ENCODE results near the gene RABGAP1.

RABGAP1 gene

GRCh38 chr9:122946461-122947005 is 5.7 kb downstream of the RABGAP1 start:
- DNase-seq = no peak

- no peak for DNase-seq
These were observed 7.5 kb downstream of the RABGAP1 start for GRCh38 chr9:122948313-122948712.

DNA sequence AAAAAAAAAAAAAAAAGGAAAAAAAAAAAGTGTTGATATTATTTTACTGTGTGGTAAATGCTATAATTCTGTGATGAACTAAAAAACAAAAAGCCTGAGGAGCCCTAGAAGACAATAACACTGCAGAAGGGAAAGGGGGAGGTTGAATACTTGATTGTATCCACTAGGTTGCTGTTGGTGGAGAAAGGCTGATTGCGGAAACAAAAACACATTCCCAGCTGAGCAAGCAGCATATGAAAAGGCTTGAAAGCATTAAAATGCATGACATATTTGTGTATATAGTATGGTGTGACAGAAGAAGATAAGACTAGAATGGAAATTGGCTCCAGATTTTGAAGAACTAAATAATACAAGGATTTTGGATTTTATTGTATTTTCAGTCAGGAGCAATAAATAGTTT is 8.9 kb downstream of the RABGAP1 start:
- DNase-seq = no peak

GRCh38 chr9:122950263-122950662 is 9.4 kb downstream of the RABGAP1 start:
- DNase-seq = no peak

DNA sequence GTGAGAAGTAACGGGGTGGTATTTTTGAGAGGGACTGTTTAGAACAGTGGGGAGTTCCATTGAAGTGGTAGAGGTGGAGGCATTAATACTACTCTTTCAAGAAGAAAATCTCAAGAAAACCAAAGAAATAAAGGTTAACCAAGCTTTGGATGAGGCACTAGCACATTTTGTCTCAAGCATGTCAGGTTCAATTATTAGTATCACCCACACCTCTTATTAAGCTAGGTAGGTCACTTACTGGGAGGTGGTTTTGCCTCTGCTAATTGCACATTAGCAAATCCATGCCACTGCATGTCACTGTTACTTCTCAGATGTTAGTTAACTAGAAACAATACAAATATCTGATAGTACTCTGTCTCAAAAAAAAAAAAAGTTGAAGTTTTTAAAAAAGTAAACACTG is 10.2 kb downstream of the RABGAP1 start:
- no peak for DNase-seq

GRCh38 chr9:122954253-122954691 is 13.5 kb downstream of the RABGAP1 start:
- no peak for DNase-seq

DNA sequence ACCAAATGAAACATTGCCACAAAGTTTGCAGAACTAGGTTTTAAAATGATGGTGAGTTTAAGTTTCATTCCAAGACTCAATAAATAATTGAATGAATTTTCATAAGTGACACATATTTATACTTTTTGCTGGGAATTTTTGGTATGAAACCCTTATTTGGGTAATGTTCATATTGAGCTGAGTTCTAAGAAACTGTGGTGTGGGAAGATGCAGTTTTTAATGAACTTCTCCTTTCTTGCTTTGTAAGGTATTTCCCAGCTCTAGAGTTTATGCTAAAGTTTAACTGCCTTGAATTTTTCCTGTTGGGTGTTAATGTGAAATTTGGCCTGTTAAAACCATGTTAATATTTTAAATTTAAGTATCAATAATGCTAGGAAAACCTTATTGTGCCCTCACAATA is 15.1 kb downstream of the RABGAP1 start:
- no peak for DNase-seq

DNA sequence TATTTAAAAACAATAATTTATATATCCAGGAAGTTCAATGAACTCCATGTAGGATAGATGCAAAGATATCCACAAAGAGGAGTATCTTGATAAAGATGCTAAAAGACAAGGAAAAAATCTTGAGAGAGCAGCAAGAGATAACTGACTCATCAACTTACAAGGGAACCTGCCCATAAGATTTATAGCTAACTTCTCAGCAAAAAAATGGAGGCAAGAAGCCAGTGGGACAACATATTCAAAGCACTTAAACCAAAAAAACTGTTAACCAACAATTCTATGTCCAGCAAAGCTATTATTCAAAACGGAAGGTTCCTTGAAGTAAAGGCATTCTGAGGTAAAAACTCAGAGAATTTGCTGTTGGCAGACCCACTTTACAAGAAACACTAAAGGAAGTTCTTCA is 20.3 kb downstream of the RABGAP1 start:
- DNase-seq = no peak

DNA sequence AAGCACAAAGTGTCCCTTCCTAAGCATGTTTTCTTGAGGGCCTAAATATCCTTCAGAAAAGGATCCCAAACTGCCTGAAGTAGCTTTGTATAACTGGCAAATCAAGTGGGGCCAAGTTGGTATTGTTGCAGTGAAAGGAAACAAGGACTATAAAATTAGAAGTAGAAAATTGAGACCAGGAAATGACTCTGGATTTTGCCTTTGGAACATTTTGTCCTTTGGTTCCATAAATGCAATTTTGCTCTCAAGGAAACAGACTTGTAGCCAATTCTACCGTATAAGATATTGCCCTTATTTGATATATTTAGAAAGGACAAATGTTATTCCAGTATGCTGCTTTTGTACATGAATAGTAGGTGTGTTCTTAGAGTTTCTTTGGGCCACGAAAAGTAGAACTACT is 34.4 kb downstream of the RABGAP1 start:
- no peak for DNase-seq

DNA sequence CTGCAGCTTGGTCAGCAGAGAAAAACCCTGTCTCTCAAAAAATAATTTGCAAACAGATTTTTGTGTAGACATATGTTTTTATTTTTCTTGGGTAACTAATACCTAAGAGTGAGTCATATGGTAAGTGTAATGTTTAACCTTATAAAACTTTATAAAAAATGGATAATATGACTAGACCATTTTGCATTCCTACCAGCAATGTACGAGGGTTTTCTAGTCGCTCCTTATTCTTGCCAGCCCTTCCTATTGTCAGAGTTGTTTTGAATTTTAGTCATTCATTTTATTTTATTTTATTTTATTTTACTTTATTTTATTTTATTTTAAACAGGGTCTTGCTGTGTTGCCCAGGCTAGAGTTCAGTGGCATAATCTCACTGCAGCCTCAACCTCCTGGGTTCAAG is 37.8 kb downstream of the RABGAP1 start:
- DNase-seq = no peak

- DNase-seq = no peak
These were observed 45.2 kb downstream of the RABGAP1 start for GRCh38 chr9:122986010-122986409.

- DNase-seq = no peak
These were observed 47.3 kb downstream of the RABGAP1 start for GRCh38 chr9:122988141-122988540.

DNA sequence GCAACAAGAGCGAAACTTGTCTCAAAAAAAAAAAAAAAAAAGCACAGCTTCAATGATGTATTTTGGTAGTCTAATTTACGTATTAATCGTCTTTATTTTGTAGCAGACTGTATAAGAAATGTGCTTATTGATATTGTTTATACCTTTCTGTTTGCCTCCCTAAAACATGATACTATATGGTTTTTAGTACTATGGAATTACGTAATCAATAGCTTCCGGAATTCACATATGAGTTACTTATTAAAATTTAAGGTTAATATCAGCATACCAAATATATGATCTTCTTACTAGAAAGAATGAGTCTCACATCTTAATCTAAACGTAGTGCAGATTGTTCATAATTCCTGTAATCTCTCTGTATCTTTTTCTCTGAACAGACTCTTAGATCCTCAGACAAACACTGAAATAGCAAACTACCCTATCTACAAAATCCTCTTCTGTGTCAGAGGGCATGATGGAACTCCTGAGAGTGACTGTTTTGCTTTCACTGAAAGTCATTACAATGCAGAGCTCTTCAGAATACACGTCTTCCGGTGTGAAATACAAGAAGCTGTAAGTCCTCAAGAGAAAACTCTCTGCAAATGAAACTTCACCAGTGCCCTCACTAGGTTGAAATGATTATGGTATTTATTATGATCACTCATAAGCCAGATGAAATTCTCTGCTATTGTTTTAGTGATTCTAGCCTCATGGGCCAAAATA is 48.3 kb downstream of the RABGAP1 start:
- no peak for DNase-seq

GRCh38 chr9:122991370-122991830 is 50.6 kb downstream of the RABGAP1 start:
- no peak for DNase-seq

- DNase-seq = no peak
These were observed 55.8 kb downstream of the RABGAP1 start for GRCh38 chr9:122996586-122996985.

DNA sequence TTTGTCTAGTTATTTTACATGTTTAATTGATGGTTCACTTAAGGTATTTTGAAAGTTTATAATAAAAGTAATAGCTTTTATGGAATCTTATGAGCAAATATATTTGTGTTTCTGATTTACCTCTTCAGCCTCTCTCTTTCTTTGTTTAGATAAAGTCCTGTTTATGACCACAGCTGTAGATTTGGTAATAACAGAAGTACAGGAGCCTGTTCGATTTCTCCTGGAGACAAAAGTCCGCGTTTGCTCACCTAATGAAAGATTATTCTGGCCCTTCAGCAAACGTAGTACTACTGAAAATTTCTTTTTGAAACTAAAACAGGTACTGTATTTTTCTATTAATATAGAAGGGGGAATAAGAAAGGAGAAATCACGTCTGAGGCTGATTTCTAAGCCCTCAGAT is 57.6 kb downstream of the RABGAP1 start:
- DNase-seq = no peak

GRCh38 chr9:123000371-123001068 is 59.7 kb downstream of the RABGAP1 start:
- no peak for DNase-seq

- no peak for DNase-seq
These were observed 61.9 kb downstream of the RABGAP1 start for GRCh38 chr9:123002754-123003153.

DNA sequence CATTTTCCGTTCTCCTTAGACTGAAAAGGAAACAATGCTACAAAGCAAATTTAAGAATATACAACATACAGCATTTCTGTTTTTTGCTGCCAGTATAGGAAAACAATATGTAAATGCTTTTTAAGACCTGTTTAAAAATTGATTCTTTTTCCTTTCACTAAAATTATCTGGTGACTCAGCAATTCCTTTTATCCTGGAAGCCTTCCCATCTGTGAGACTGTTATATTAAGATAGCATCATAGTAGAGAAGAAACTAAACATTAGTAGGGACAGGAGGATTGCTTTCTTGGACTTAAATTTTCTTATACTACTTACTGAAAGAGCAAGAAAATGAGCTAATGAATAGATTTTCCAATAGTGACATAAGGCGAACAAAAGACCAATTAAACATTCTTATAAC is 62.6 kb downstream of the RABGAP1 start:
- DNase-seq = no peak

DNA sequence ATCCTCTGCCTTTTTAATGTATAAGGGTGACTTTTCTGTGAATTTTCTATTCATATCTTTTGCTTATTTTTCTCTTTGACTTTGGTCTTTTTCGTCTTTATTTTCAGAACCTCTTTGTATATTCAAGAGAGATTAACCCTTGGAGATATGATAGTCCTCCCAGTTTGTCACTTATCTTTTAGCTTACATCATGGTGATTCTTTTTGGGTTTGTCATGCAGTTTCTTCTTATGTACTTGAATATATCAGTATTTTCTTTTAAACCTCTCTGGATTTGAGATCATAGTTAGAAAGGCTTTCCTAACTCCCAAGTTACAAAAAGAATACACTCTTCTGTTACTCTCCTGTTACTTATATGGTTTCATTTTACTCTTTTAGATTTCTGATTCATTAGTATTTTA is 65.1 kb downstream of the RABGAP1 start:
- DNase-seq = no peak

DNA sequence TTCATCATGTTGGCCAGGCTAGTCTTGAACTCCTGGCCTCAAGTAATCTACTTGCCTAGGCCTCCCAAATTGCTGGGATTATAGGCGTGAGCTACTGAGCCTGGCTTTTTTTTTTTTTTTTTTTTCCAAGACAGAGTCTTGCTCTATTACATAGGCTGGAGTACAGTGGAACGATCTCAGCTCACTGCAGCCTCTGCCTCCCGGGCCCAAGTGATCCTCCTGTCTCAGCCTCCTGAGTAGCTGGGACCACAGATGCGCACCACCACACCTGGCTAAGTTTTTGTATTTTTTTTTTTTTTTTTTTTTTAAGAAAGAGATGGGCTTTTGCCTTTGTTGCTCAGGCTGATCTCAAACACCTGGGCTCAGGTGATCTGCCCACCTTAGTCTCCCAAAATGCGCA is 66.4 kb downstream of the RABGAP1 start:
- DNase-seq = no peak

DNA sequence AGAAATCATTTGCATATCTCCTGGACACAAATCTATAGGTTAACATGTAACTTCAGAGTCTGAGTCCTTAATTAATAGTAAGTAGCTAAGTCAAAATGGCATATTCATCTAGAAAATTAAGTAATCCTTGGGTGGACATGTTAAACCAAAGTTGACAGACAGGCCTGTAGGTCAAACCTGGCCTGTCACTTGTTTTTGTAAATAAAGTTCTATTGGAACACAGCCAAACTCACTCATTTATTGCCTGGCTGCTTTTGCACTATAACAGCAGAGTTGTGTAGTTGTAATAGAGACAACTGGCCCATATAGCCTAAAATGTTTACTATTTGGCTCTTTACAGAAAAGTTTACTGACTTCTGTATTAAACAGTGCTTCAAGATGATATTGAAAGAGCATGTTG is 68.1 kb downstream of the RABGAP1 start:
- DNase-seq = no peak

DNA sequence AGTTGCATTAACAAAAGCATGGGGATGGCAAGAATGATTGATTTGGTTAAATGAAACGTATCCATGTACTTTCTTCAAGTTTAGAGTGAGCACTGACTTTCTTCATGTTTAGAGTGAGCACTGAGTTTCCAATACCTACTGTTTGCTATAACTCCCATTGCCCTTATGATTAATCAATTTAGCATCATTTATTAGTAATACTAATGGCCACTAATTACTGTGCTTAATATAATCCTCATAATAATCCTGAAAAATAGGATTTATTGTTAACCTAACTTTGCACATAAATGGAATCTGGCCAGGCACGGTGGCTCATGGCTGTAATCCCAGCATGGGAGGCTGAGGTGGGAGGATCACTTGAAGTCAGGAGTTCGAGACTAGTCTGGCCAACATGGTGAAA is 70.6 kb downstream of the RABGAP1 start:
- DNase-seq = no peak

DNA sequence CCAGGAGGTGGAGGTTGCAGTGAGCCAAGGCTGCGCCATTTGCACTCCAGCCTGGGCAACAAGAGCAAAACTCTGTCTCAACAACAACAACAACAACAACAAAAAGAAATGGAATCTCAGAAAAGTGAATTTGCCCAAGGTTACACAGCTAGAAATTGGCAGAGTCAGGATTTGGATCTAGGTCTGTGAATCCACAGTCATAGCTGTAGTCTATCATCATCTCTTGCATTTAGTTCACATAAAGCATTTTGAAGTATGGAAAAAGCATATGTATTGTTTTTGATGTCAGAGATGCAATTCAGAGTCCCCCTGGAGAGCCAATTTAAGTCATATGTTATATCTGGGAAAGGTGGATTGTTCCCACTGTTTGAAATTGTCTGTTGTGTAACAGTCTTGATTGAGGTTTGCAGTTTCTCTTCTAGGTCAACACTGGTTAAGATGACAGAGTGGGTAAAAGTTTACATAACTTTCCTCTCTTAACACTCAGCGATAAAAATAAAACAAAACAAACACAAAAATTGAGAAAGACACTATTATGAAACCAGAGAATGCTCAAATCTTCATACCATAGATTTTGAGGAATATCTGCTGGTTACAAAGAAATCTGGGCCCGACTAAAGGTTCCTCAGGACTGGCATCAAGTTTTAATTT is 71.2 kb downstream of the RABGAP1 start:
- DNase-seq = no peak
